Astrocyte (in vitro differentiated cells and primary cell): ENCODE measurements around the gene ZFHX3. TPM values are rescaled to one million over a fixed set of nuclear protein-coding genes. Genes with fewer than 3 reads are reported as not detected.

Experiments
- DNase-seq: peaks from one replicate; pipeline ENCODE4 v3.0.0-alpha.2; 2010; ENCODE audit warnings: low read depth
- FAIRE-seq: peaks from 2 replicates; lab custom pipeline; 2011; peaks lifted over from hg19 to GRCh38; lab: Jason Lieb, UNC
- H2AFZ ChIP-seq: 2 replicates; pipeline ENCODE4 v1.6.0; 2012; ENCODE audit warnings: low read depth, low read length, inconsistent platforms
- H3K27ac ChIP-seq: 2 replicates; pipeline ENCODE4 v1.5.1; 2011; ENCODE audit warnings: low read depth, low read length, inconsistent platforms
- H3K27me3 ChIP-seq: 2 replicates; pipeline ENCODE4 v1.6.0; 2011; ENCODE audit warnings: low read length, inconsistent platforms; ENCODE audit not compliant: insufficient read depth
- H3K36me3 ChIP-seq: 2 replicates; pipeline ENCODE4 v1.5.1; 2011; ENCODE audit warnings: low read length, inconsistent platforms; ENCODE audit not compliant: insufficient read depth
- H3K4me1 ChIP-seq: 2 replicates; pipeline ENCODE4 v1.5.1; 2011; ENCODE audit warnings: low read length, inconsistent platforms; ENCODE audit not compliant: insufficient read depth
- H3K4me2 ChIP-seq: 2 replicates; pipeline ENCODE4 v1.6.0; 2012; ENCODE audit warnings: low read length, inconsistent platforms
- H3K4me3 ChIP-seq: 2 replicates; pipeline ENCODE4 v1.5.1; 2011; ENCODE audit warnings: low read depth, mild to moderate bottlenecking, low read length, inconsistent platforms; ENCODE audit not compliant: insufficient read depth
- H3K79me2 ChIP-seq: 2 replicates; pipeline ENCODE4 v1.6.0; 2012; ENCODE audit warnings: mild to moderate bottlenecking, low read length, inconsistent platforms; ENCODE audit not compliant: insufficient read depth
- H3K9ac ChIP-seq: 2 replicates; pipeline ENCODE4 v1.6.0; 2012; ENCODE audit warnings: mild to moderate bottlenecking, low read length, inconsistent platforms
- H3K9me3 ChIP-seq: 2 replicates; pipeline ENCODE4 v1.5.1; 2012; ENCODE audit warnings: low read depth, mild to moderate bottlenecking, low read length, inconsistent platforms; ENCODE audit not compliant: insufficient read depth
- H4K20me1 ChIP-seq: 2 replicates; pipeline ENCODE4 v1.6.0; 2012; ENCODE audit warnings: low read length, inconsistent platforms; ENCODE audit not compliant: insufficient read depth
- H3K27ac Mint-ChIP-seq: one replicate; pipeline ENCODE4 v1.8.0; 2021; ENCODE audit warnings: mild to moderate bottlenecking, mixed read lengths; ENCODE audit not compliant: unreplicated experiment
- H3K27me3 Mint-ChIP-seq: one replicate; pipeline ENCODE4 v1.8.0; 2021; ENCODE audit warnings: low read depth, mixed read lengths; ENCODE audit not compliant: unreplicated experiment
- H3K36me3 Mint-ChIP-seq: one replicate; pipeline ENCODE4 v1.8.0; 2021; ENCODE audit warnings: low read depth, mixed read lengths; ENCODE audit not compliant: unreplicated experiment
- H3K4me1 Mint-ChIP-seq: one replicate; pipeline ENCODE4 v1.8.0; 2021; ENCODE audit warnings: low read depth, mixed read lengths; ENCODE audit not compliant: unreplicated experiment
- H3K4me3 Mint-ChIP-seq: one replicate; pipeline ENCODE4 v1.8.0; 2021; ENCODE audit warnings: mild to moderate bottlenecking, moderate library complexity, mixed read lengths; ENCODE audit not compliant: unreplicated experiment
- H3K9me3 Mint-ChIP-seq: one replicate; pipeline ENCODE4 v1.8.0; 2021; ENCODE audit warnings: mild to moderate bottlenecking, mixed read lengths; ENCODE audit not compliant: unreplicated experiment
- EZH2 ChIP-seq: IDR thresholded peaks from 2 replicates; pipeline ENCODE4 v1.6.1; 2012; ENCODE audit warnings: mild to moderate bottlenecking, low read length, inconsistent platforms; ENCODE audit not compliant: insufficient read depth
- total RNA-seq: library from RNA; stranded (reverse); gene quantifications from 2 replicates; pipeline ENCODE4 v1.2.1, GENCODE V29; 2021
- TF ChIP-seq, protein P1 (sequence below): IDR thresholded peaks from 2 replicates; pipeline ENCODE4 v1.5.1; 2011; ENCODE audit warnings: low read depth, mild to moderate bottlenecking, inconsistent platforms, low read length, moderate library complexity; ENCODE audit not compliant: insufficient read depth

The ZFHX3 gene
- total RNA-seq, 1 donor from 2014 or later: 19.7 TPM

DNA sequence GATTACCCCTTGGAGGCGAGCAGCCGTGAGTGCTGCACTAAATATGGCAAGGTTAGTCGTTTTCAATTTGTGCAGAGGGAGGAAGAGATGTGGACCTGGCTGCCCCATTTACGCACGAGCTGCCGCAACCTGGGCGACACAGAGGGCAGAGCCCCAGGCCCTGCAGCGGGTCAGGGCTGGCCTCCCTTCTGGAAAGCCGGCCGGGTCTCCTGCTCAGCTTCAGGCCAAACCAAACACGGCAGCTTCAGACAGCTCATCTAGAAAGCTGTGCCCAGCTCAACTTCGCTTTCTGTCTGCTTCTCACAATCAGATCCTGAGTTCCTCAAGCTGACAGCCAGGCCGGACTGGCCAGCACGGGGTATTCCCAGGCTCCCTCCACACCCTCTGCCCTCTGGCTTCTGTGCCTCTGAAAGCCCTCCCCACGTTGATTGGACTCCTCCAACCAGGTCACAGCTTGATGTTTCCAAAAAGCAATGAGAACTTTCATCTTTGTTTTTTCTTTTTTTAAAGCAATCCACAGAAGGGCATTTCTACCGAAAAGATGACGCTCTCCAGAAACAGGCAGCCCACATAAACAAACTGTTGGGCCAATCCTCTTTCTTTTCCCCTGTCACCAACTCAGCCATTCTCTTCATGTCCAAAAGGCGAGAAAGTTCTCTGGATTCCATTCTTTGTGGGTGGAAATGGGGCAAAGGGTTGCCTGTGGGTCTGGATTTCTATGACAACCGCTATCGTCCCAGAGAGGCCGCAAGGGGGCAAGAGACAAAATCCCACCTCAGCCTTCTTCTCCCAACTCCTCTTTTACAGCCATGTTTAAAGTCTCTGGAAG is 189.0 kb downstream of the ZFHX3 start:
- Histone ChIP-seq H2AFZ (no peak overlapping the region), H3K27me3 (no peaks in the 10 kb centered on the region), H3K36me3 (no peaks in the 10 kb centered on the region), H3K9me3 (no peaks in the 10 kb centered on the region), H3K4me1 (peaks cover 16% of the 10 kb centered on the region), H3K4me3 (peak overlapping the region; percentile 2), H3K4me2 (peak overlapping the region; percentile 75), H3K79me2 (peaks cover 33% of the 10 kb centered on the region), H4K20me1 (peaks cover 11% of the 10 kb centered on the region), H3K27ac (peak overlapping the region; percentile 52), H3K9ac (peak overlapping the region; percentile 63)
- no peak for TF ChIP-seq EZH2
- TF ChIP-seq, protein P1, sequence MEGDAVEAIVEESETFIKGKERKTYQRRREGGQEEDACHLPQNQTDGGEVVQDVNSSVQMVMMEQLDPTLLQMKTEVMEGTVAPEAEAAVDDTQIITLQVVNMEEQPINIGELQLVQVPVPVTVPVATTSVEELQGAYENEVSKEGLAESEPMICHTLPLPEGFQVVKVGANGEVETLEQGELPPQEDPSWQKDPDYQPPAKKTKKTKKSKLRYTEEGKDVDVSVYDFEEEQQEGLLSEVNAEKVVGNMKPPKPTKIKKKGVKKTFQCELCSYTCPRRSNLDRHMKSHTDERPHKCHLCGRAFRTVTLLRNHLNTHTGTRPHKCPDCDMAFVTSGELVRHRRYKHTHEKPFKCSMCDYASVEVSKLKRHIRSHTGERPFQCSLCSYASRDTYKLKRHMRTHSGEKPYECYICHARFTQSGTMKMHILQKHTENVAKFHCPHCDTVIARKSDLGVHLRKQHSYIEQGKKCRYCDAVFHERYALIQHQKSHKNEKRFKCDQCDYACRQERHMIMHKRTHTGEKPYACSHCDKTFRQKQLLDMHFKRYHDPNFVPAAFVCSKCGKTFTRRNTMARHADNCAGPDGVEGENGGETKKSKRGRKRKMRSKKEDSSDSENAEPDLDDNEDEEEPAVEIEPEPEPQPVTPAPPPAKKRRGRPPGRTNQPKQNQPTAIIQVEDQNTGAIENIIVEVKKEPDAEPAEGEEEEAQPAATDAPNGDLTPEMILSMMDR: no peak
- no peaks in the 10 kb centered on the region for H3K9me3 Mint-ChIP-seq
- no peak for FAIRE-seq
- H3K4me3 Mint-ChIP-seq: no peak overlapping the region
- no peaks in the 10 kb centered on the region for H3K27me3 Mint-ChIP-seq
- H3K27ac Mint-ChIP-seq: no peak overlapping the region
- peak; percentile 67 for DNase-seq
- no peaks in the 10 kb centered on the region for H3K4me1 Mint-ChIP-seq
- peaks cover 7% of the 10 kb centered on the region for H3K36me3 Mint-ChIP-seq

GRCh38 chr16:72857834-72858664 is 189.9 kb downstream of the ZFHX3 start:
- DNase-seq (peak; percentile 53), FAIRE-seq (no peak)
- Mint-ChIP-seq H3K9me3 (no peaks in the 10 kb centered on the region), H3K4me1 (peaks cover 1% of the 10 kb centered on the region), H3K36me3 (peaks cover 8% of the 10 kb centered on the region), H3K27ac (no peak overlapping the region), H3K4me3 (no peak overlapping the region), H3K27me3 (no peaks in the 10 kb centered on the region)
- Histone ChIP-seq H2AFZ (no peak overlapping the region), H3K36me3 (no peaks in the 10 kb centered on the region), H3K4me1 (peaks cover 16% of the 10 kb centered on the region), H3K79me2 (peaks cover 33% of the 10 kb centered on the region), H3K27ac (no peak overlapping the region), H4K20me1 (peaks cover 11% of the 10 kb centered on the region), H3K27me3 (no peaks in the 10 kb centered on the region), H3K9me3 (no peaks in the 10 kb centered on the region), H3K4me3 (no peak overlapping the region), H3K9ac (peak overlapping the region; percentile 63), H3K4me2 (peak overlapping the region; percentile 75)
- TF ChIP-seq, protein P1: no peak
- TF ChIP-seq EZH2: no peak
